ENCODE results near the gene GGT5.

DNA sequence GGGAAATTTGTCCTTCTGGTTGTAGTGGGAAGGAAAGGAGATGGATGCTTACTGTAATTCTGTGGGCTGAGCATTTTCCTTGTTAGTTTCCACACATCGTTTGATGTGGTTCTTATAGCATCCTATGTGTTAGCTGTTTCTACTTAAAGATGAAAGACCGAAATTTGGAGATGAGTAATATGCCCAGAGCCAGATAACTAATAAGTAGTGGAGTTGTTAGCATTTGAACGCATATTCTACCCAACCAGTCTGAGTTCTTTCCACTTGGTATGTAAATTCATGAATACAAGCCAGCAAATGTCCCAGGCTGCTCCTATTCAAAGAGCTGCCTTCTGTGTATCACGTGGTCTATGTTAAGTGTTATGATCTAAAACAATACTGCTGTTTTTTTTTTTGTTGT, 40.4 kb upstream of the GGT5 start:
- TF ChIP-seq FOXO1 (CRISPR knock-in tag; IDR thresholded peaks at IDR 0.05) (no peak), YY1 (IDR thresholded peaks at IDR 0.05; ENCODE audit: insufficient read depth, insufficient replicate concordance, low read depth, low read length) (no peak), FOXM1 (CRISPR knock-in tag; IDR thresholded peaks at IDR 0.05) (no peak), ZIK1 (CRISPR knock-in tag; IDR thresholded peaks at IDR 0.05; ENCODE audit: borderline replicate concordance, low read depth) (no peak), CBX1 (IDR thresholded peaks at IDR 0.05; ENCODE audit: low read depth) (no peak), ZFX (CRISPR knock-in tag; IDR thresholded peaks at IDR 0.05; ENCODE audit: low read depth) (no peak), TARDBP (CRISPR knock-in tag; IDR thresholded peaks at IDR 0.05) (no peak), CTCF (CRISPR knock-in tag; IDR thresholded peaks at IDR 0.05) (no peak), SP2 (CRISPR knock-in tag; IDR thresholded peaks at IDR 0.05) (no peak), MTA1 (CRISPR knock-in tag; IDR thresholded peaks at IDR 0.05; ENCODE audit: borderline replicate concordance) (no peak), ZNF274 (CRISPR knock-in tag; IDR thresholded peaks at IDR 0.05) (no peak), HINFP (CRISPR knock-in tag; IDR thresholded peaks at IDR 0.05; ENCODE audit: low read depth) (no peak)
- TF ChIP-seq, protein P1, sequence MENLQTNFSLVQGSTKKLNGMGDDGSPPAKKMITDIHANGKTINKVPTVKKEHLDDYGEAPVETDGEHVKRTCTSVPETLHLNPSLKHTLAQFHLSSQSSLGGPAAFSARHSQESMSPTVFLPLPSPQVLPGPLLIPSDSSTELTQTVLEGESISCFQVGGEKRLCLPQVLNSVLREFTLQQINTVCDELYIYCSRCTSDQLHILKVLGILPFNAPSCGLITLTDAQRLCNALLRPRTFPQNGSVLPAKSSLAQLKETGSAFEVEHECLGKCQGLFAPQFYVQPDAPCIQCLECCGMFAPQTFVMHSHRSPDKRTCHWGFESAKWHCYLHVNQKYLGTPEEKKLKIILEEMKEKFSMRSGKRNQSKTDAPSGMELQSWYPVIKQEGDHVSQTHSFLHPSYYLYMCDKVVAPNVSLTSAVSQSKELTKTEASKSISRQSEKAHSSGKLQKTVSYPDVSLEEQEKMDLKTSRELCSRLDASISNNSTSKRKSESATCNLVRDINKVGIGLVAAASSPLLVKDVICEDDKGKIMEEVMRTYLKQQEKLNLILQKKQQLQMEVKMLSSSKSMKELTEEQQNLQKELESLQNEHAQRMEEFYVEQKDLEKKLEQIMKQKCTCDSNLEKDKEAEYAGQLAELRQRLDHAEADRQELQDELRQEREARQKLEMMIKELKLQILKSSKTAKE (CRISPR knock-in tag; IDR thresholded peaks at IDR 0.05; ENCODE audit: borderline replicate concordance): no peak
- TF ChIP-seq, protein P2, sequence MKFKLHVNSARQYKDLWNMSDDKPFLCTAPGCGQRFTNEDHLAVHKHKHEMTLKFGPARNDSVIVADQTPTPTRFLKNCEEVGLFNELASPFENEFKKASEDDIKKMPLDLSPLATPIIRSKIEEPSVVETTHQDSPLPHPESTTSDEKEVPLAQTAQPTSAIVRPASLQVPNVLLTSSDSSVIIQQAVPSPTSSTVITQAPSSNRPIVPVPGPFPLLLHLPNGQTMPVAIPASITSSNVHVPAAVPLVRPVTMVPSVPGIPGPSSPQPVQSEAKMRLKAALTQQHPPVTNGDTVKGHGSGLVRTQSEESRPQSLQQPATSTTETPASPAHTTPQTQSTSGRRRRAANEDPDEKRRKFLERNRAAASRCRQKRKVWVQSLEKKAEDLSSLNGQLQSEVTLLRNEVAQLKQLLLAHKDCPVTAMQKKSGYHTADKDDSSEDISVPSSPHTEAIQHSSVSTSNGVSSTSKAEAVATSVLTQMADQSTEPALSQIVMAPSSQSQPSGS (CRISPR knock-in tag; IDR thresholded peaks at IDR 0.05): no peak

Measured in HepG2 (cell line).